GM08714 (cell line): ENCODE measurements around the gene ZCWPW1.
A peak's percentile ranks its signal among the peaks of the same experiment; 100 is the strongest.
"Not testable (repeated sequence)": the region's sequence is repeated elsewhere in the genome, so short reads cannot be mapped to it uniquely, and the experiment has no call there.

Source experiments
- H3K4me3 ChIP-seq: fragments of 200-500 bp; sonication (Bioruptor generic); 2 replicates; pipeline ENCODE4 v1.5.1; 2014; ENCODE audit warnings: mild to moderate bottlenecking, low read length, inconsistent platforms
- ZNF274 ChIP-seq: IDR thresholded peaks from 2 replicates; pipeline ENCODE4 v1.6.1; 2012; ENCODE audit warnings: mild to moderate bottlenecking, low read depth, low read length

ZCWPW1 gene

DNA sequence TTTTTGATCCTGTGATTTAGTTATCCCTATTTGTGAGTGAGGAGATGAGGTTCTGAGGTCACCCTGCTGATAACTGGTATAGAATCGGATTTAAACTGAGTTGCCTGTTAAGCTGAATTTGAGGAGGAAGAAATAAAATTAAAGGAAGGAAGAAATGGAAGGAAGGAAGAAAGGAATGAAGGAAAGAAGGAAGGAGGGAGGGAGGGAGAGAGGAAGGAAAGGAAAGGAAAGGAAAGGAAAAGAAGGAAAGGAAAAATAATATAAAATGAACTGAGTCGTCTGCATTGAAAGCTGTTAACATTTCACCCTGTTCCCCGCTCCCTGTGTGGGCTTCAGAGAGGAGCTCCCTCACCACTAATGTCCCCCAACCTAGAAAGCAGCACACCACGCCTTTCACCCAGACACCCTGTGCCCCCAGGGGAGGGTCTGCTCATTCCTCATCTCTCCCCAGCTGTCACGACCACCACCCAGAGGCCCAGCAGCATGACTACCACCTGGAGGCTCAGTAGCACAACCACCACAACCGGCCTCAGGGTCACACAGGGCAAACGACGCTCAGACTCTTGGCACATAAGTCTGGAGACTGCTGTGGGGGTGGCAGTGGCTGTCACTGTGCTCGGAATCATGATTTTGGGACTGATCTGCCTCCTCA lies 38.9 kb downstream of the ZCWPW1 start:
- TF ChIP-seq ZNF274, result no peak
- H3K4me3 ChIP-seq, result no peak overlapping the region

GRCh38 chr7:100387695-100388094 lies 40.8 kb downstream of the ZCWPW1 start:
- no peak for TF ChIP-seq ZNF274
- no peak overlapping the region for H3K4me3 ChIP-seq

DNA sequence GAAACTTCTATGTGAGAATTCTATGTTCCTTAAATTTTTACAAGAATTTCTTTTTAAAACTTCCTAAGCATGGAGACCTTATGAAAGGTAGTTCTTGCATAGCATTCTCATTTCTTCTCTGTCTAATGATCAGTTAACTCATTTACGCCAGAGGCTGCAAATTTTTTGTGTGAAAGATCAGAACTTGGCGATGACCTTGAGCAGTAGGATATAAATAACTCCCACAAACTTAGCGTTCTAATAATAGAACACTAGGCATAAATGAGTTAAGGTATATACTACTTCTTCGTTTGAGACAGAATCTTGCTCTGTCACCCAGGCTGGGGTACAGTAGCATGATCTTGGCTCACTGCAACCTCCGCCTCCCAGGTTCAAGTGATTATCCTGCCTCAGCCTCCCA lies 41.6 kb downstream of the ZCWPW1 start:
- H3K4me3 ChIP-seq, result no peak overlapping the region
- TF ChIP-seq ZNF274, result no peak

GRCh38 chr7:100384628-100385294 lies 43.7 kb downstream of the ZCWPW1 start:
- no peak for TF ChIP-seq ZNF274

GRCh38 chr7:100382234-100382853 lies 46.2 kb downstream of the ZCWPW1 start:
- H3K4me3 ChIP-seq, result not testable (repeated sequence)

More at GRCh38 chr7:100384628-100385294, 43.7 kb downstream of the ZCWPW1 start:
- H3K4me3 ChIP-seq, result no peak overlapping the region

DNA sequence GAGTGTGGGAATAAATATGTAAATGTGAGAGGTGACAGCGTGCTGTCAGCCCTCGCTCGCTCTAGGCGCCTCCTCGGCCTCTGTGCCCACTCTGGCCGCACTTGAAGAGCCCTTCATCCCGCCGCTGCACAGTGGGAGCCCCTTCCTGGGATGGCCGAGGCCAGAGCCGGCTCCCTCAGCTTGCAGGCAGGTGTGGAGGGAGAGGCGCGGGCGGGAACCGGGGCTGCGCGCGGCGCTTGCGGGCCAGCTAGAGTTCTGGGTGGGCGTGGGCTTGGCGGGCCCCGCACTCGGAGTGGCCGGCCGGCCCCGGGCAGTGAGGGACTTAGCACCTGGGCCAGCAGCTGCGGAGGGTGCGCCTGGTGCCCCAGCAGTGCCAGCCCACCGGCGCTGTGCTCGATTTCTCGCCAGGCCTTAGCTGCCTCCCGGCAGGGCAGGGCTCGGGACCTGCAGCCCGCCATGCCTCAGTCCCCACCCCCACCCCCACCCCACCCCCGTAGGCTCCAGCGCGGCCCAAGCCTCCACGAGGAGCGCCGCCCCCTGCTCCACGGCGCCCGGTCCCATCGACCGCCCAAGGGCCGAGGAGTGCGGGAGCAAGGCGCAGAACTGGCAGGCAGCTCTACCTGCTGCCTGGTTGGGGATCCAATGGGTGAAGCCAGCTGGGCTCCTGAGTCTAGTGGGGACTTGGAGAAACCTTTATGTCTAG lies 46.8 kb downstream of the ZCWPW1 start:
- not testable (repeated sequence) for H3K4me3 ChIP-seq

- H3K4me3 ChIP-seq, result no peak overlapping the region
- no peak for TF ChIP-seq ZNF274
Observed at GRCh38 chr7:100380196-100380595, 48.3 kb downstream of the ZCWPW1 start.

DNA sequence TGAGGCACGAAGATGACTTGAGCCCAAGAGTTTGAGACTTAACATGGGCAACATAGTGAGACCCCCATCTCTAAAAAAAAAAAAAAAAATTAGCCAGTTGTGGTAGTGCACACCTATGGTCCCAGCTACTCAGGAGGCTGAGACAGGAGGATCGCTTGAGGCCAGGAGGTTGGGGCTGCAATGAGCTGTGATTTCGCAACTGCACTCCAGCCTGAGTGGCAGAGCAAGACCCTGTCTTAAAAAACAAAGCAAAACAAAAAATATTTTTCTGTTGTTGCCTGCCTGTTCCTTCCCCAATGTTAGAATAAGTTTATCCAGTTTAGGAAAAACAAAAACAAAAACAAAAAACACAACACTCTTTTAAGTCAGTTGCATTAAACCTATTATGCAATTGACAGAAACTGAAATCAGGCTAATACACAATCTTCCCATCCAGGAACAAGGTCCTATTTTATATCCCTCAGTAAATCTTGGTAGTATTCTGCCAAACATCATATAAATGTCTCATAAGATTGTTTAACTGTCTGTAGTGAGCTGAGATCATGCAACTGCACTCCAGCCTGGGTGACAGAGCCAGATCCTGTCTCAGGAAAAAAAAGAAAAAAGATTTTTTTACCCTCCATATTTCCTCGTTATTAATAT lies 50.3 kb downstream of the ZCWPW1 start:
- TF ChIP-seq ZNF274, result no peak
- H3K4me3 ChIP-seq, result no peak overlapping the region

- peak overlapping the region; percentile 15; the same call in 1 of the 2 replicates for H3K4me3 ChIP-seq
- TF ChIP-seq ZNF274, result no peak
Observed at GRCh38 chr7:100376066-100376465, 52.4 kb downstream of the ZCWPW1 start.

GRCh38 chr7:100374601-100375000 lies 53.9 kb downstream of the ZCWPW1 start:
- no peak for TF ChIP-seq ZNF274
- peak overlapping the region; percentile 56; the same call in 1 of the 2 replicates for H3K4me3 ChIP-seq

- peak overlapping the region; percentile 56; the same call in 1 of the 2 replicates for H3K4me3 ChIP-seq
Observed at GRCh38 chr7:100373870-100374598, 54.5 kb downstream of the ZCWPW1 start.

- no peak for TF ChIP-seq ZNF274
- H3K4me3 ChIP-seq, result peak within 1 kb of the TSS; percentile 56; the same call in 1 of the 2 replicates
Observed at GRCh38 chr7:100373261-100373831, 55.2 kb downstream of the ZCWPW1 start, which contains the start of gene PILRA. Gene PILRA, plus strand, starts transcription at chr7:100373487. Its CDS starts 170 bp downstream, at chr7:100373657.

DNA sequence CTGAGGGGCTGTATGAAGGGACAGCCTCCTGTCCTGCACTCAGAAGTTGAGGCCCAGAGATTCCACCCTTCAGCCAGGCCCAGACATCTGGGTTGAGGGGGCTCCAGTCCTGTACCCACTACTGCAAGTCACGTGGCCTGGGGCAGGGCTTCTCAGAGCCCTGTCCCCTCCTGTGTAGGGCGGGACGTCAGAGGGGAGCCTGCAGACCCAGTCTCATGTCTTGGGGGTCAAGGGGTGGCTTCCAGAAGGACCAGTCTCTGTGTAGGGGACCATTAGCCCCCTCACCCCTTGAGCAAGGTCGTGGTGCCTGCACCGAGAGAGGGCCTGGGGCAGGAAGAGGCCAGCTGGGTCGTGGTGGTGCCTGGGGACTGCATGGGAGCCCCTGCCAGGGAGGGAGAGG lies 55.8 kb downstream of the ZCWPW1 start:
- TF ChIP-seq ZNF274, result no peak
- no peak overlapping the region for H3K4me3 ChIP-seq
